ENCODE measurements around the gene ICA1. TPM values are rescaled to one million over a fixed set of nuclear protein-coding genes. Genes with fewer than 3 reads are reported as not detected.
A peak's percentile ranks its signal among the peaks of the same experiment; 100 is the strongest.
"Not testable (repeated sequence)": the region's sequence is repeated elsewhere in the genome, so short reads cannot be mapped to it uniquely, and the experiment has no call there.

ICA1 gene
- total RNA-seq, 1 donor from 2014 or later, result 44.3 TPM

GRCh38 chr7:8128449-8129317 lies 133.3 kb downstream of the ICA1 start:
- no peak for DNase-seq (ENCODE audit: missing footprints)
- intact Hi-C loops (cut with DNase I), result no loop called here
- no peak for ATAC-seq

GRCh38 chr7:8126601-8127167 lies 135.3 kb downstream of the ICA1 start:
- intact Hi-C loops (cut with DNase I), result no loop called here
- no peak for ATAC-seq
- DNase-seq (ENCODE audit: missing footprints), result no peak

GRCh38 chr7:8125680-8126444 lies 136.1 kb downstream of the ICA1 start:
- ATAC-seq (peak; percentile 44), DNase-seq (ENCODE audit: missing footprints) (no peak)
- intact Hi-C loops (cut with DNase I), result no loop called here

GRCh38 chr7:8121243-8121642 lies 140.7 kb downstream of the ICA1 start:
- ATAC-seq (no peak), DNase-seq (ENCODE audit: missing footprints) (no peak)
- intact Hi-C loops (cut with DNase I), result no loop called here

GRCh38 chr7:8120390-8121058 lies 141.4 kb downstream of the ICA1 start:
- DNase-seq (ENCODE audit: missing footprints) (no peak), ATAC-seq (no peak)
- intact Hi-C loops (cut with DNase I), result no loop called here

- DNase-seq (ENCODE audit: missing footprints) (no peak), ATAC-seq (no peak)
- intact Hi-C loops (cut with DNase I), result no loop called here
These were observed 142.7 kb downstream of the ICA1 start for GRCh38 chr7:8119262-8119661.

GRCh38 chr7:8117195-8117594 lies 144.8 kb downstream of the ICA1 start:
- no peak for DNase-seq (ENCODE audit: missing footprints)
- intact Hi-C loops (cut with DNase I), result no loop called here
- no peak for ATAC-seq

GRCh38 chr7:8115547-8116402 lies 146.2 kb downstream of the ICA1 start:
- intact Hi-C loops (cut with DNase I), result no loop called here
- no peak for DNase-seq (ENCODE audit: missing footprints)
- ATAC-seq, result no peak

- no peak for ATAC-seq
- intact Hi-C loops (cut with DNase I), result no loop called here
- DNase-seq (ENCODE audit: missing footprints), result no peak
These were observed 147.8 kb downstream of the ICA1 start for GRCh38 chr7:8114175-8114574.

- ATAC-seq, result peak; percentile 59
- intact Hi-C loops (cut with DNase I), result no loop called here
- no peak for DNase-seq (ENCODE audit: missing footprints)
These were observed 148.8 kb downstream of the ICA1 start for GRCh38 chr7:8113184-8113583.

- intact Hi-C loops (cut with DNase I), result no loop called here
- ATAC-seq (no peak), DNase-seq (ENCODE audit: missing footprints) (no peak)
These were observed 149.3 kb downstream of the ICA1 start for GRCh38 chr7:8112685-8113084.

GRCh38 chr7:8111282-8111960 lies 150.5 kb downstream of the ICA1 start:
- ATAC-seq, result no peak
- intact Hi-C loops (cut with DNase I), result no loop called here
- DNase-seq (ENCODE audit: missing footprints), result no peak

GRCh38 chr7:8109196-8110022 lies 152.6 kb downstream of the ICA1 start:
- DNase-seq (ENCODE audit: missing footprints) (no peak), ATAC-seq (no peak)
- intact Hi-C loops (cut with DNase I), result no loop called here

- ATAC-seq (no peak), DNase-seq (ENCODE audit: missing footprints) (no peak)
- intact Hi-C loops (cut with DNase I), result no loop called here
These were observed 156.4 kb downstream of the ICA1 start for GRCh38 chr7:8105449-8106095.

- DNase-seq (ENCODE audit: missing footprints), result no peak
- intact Hi-C loops (cut with DNase I), result no loop called here
- ATAC-seq, result no peak
These were observed 158.7 kb downstream of the ICA1 start for GRCh38 chr7:8103282-8103681.

- ATAC-seq; intact Hi-C loops (cut with DNase I); DNase-seq (ENCODE audit: missing footprints): not testable (repeated sequence)
These were observed 160.7 kb downstream of the ICA1 start for GRCh38 chr7:8101292-8101691.
